ENCODE measurements around the gene DCD.
A peak's percentile ranks its signal among the peaks of the same experiment; 100 is the strongest.
"Not testable (repeated sequence)": the region's sequence is repeated elsewhere in the genome, so short reads cannot be mapped to it uniquely, and the experiment has no call there.

The DCD gene

GRCh38 chr12:54648265-54648664 lies at the start of gene DCD:
TSS of gene DCD (minus strand) at chr12:54648365. CDS start at chr12:54648303, 62 bp downstream.
- no peak for DNase-seq

- no peak for DNase-seq
Observed at GRCh38 chr12:54697851-54698250, 49.7 kb upstream of the DCD start.

- no peak for DNase-seq
Observed at GRCh38 chr12:54692353-54692752, 44.2 kb upstream of the DCD start.

GRCh38 chr12:54689984-54690383 lies 41.8 kb upstream of the DCD start:
- DNase-seq: no peak

GRCh38 chr12:54689034-54689372 lies 40.8 kb upstream of the DCD start:
- no peak for DNase-seq

- DNase-seq: no peak
Observed at GRCh38 chr12:54688309-54689033, 40.3 kb upstream of the DCD start.

GRCh38 chr12:54684636-54685630 lies 36.8 kb upstream of the DCD start:
- DNase-seq: no peak

GRCh38 chr12:54683398-54683797 lies 35.2 kb upstream of the DCD start:
- no peak for DNase-seq

- DNase-seq: no peak
Observed at GRCh38 chr12:54682674-54683073, 34.5 kb upstream of the DCD start.

GRCh38 chr12:54680374-54680773 lies 32.2 kb upstream of the DCD start:
- no peak for DNase-seq

GRCh38 chr12:54678131-54678530 lies 30.0 kb upstream of the DCD start:
- DNase-seq: no peak

- DNase-seq: no peak
Observed at GRCh38 chr12:54667945-54668344, 19.8 kb upstream of the DCD start.

- DNase-seq: no peak
Observed at GRCh38 chr12:54666008-54666407, 17.8 kb upstream of the DCD start.

- DNase-seq: not testable (repeated sequence)
Observed at GRCh38 chr12:54665022-54665635, 17.0 kb upstream of the DCD start.

- DNase-seq: no peak
Observed at GRCh38 chr12:54663603-54664002, 15.4 kb upstream of the DCD start.

GRCh38 chr12:54662026-54662425 lies 13.9 kb upstream of the DCD start:
- DNase-seq: no peak

GRCh38 chr12:54661048-54661447 lies 12.9 kb upstream of the DCD start:
- DNase-seq: no peak

- no peak for DNase-seq
Observed at GRCh38 chr12:54660320-54660962, 12.3 kb upstream of the DCD start.

GRCh38 chr12:54658306-54659264 lies 10.4 kb upstream of the DCD start:
- peak; percentile 21 to 33 for DNase-seq

- no peak for DNase-seq
Observed at GRCh38 chr12:54657105-54657607, 9.0 kb upstream of the DCD start.

GRCh38 chr12:54654926-54655325 lies 6.8 kb upstream of the DCD start:
- DNase-seq: no peak

- DNase-seq: no peak
Observed at GRCh38 chr12:54653025-54653424, 4.9 kb upstream of the DCD start.
